Mesenchymal stem cell (in vitro differentiated cells and primary cell): ENCODE results near the gene NDUFV1.
"Not testable (repeated sequence)": the region's sequence is repeated elsewhere in the genome, so short reads cannot be mapped to it uniquely, and the experiment has no call there.

Source experiments
- DNase-seq: peaks from one replicate; pipeline ENCODE4 v3.0.0-alpha.2; 2013
- H2AFZ ChIP-seq: one replicate; pipeline ENCODE4 v1.6.1; 2013; ENCODE audit warnings: low read depth, mild to moderate bottlenecking, control low read depth, inconsistent platforms, low read length, moderate library complexity
- H2AK5ac ChIP-seq: 2 replicates; pipeline ENCODE4 v1.6.1; 2013; ENCODE audit warnings: low read length, moderate library complexity, mild to moderate bottlenecking, inconsistent platforms; ENCODE audit not compliant: severe bottlenecking
- H2BK120ac ChIP-seq: one replicate; pipeline ENCODE4 v1.6.1; 2013; ENCODE audit warnings: low read depth, mild to moderate bottlenecking, inconsistent platforms, low read length, moderate library complexity
- H2BK12ac ChIP-seq, 2 experiments: one replicate each; pipeline ENCODE4 v1.6.1; 2013; ENCODE audit warnings: inconsistent platforms in 2 of 2, low read length in 2 of 2, mild to moderate bottlenecking in 2 of 2, moderate library complexity in 2 of 2, control low read depth in 1 of 2
- H2BK15ac ChIP-seq: one replicate; pipeline ENCODE4 v1.6.1; 2013; ENCODE audit warnings: mild to moderate bottlenecking, low read depth, inconsistent platforms; ENCODE audit not compliant: poor library complexity, severe bottlenecking
- H2BK5ac ChIP-seq: 2 replicates; pipeline ENCODE4 v1.6.1; 2013; ENCODE audit warnings: low read depth, mild to moderate bottlenecking, low read length, control low read depth, inconsistent platforms; ENCODE audit not compliant: poor library complexity, severe bottlenecking
- H3K14ac ChIP-seq, 2 experiments: one replicate each; pipeline ENCODE4 v1.6.1; 2013; ENCODE audit warnings: inconsistent platforms in 2 of 2, low read length in 2 of 2, control low read depth in 1 of 2, mild to moderate bottlenecking in 1 of 2, moderate library complexity in 1 of 2
- H3K18ac ChIP-seq, 2 experiments: one replicate each; pipeline ENCODE4 v1.6.1; 2013; ENCODE audit warnings: inconsistent platforms in 2 of 2, low read length in 2 of 2, control low read depth in 1 of 2, low read depth in 1 of 2, mild to moderate bottlenecking in 1 of 2
- H3K23ac ChIP-seq, 2 experiments: one replicate each; pipeline ENCODE4 v1.6.1; 2013; ENCODE audit warnings: inconsistent platforms in 2 of 2, low read length in 2 of 2, mild to moderate bottlenecking in 2 of 2, moderate library complexity in 2 of 2, control low read depth in 1 of 2
- H3K27ac ChIP-seq: 2 replicates; pipeline ENCODE4 v1.5.1; 2013; ENCODE audit warnings: mild to moderate bottlenecking, moderate library complexity, low read length, control low read depth, inconsistent platforms; ENCODE audit not compliant: poor library complexity, severe bottlenecking
- H3K27me3 ChIP-seq, 2 experiments: 2 replicates each; pipeline versions ENCODE4 v1.6.1 to v1.7.0; 2013; ENCODE audit warnings: low read length in 2 of 2, mild to moderate bottlenecking in 2 of 2, moderate library complexity in 2 of 2, control low read depth in 1 of 2, inconsistent platforms in 1 of 2; ENCODE audit not compliant: control insufficient read depth in 1 of 2, insufficient read depth in 1 of 2
- H3K36me3 ChIP-seq, 2 experiments: 2 replicates each; pipeline versions ENCODE4 v1.6.1 to v1.7.0; 2013; ENCODE audit warnings: low read length in 2 of 2, control low read depth in 1 of 2, inconsistent platforms in 1 of 2, low read depth in 1 of 2, mild to moderate bottlenecking in 1 of 2; ENCODE audit not compliant: insufficient read depth in 2 of 2, control insufficient read depth in 1 of 2
- H3K4ac ChIP-seq, 2 experiments: one replicate each; pipeline ENCODE4 v1.6.1; 2013; ENCODE audit warnings: inconsistent platforms in 2 of 2, low read length in 2 of 2, mild to moderate bottlenecking in 2 of 2, moderate library complexity in 2 of 2, control low read depth in 1 of 2, low read depth in 1 of 2
- H3K4me1 ChIP-seq: 2 replicates; pipeline ENCODE4 v1.6.1; 2013; ENCODE audit warnings: low read depth, low read length, control low read depth; ENCODE audit not compliant: control insufficient read depth, insufficient read depth
- H3K4me2 ChIP-seq: 2 replicates; pipeline ENCODE4 v1.6.1; 2013; ENCODE audit warnings: low read length, mild to moderate bottlenecking, inconsistent platforms; ENCODE audit not compliant: poor library complexity, severe bottlenecking
- H3K4me3 ChIP-seq, 2 experiments: 2 replicates each; pipeline versions ENCODE4 v1.5.1 to v1.7.0; 2013; ENCODE audit warnings: low read length in 2 of 2, mild to moderate bottlenecking in 2 of 2, control low read depth in 1 of 2, low read depth in 1 of 2; ENCODE audit not compliant: insufficient read depth in 1 of 2
- H3K79me1 ChIP-seq: replicated peaks from 2 replicates; pipeline ENCODE4 v1.6.1; 2013; ENCODE audit warnings: mild to moderate bottlenecking, control low read depth, low read length, inconsistent platforms; ENCODE audit not compliant: poor library complexity, severe bottlenecking
- H3K9ac ChIP-seq: 2 replicates; pipeline ENCODE4 v1.7.0; 2013; ENCODE audit warnings: mild to moderate bottlenecking, low read length, moderate library complexity
- H3K9me3 ChIP-seq: 2 replicates; pipeline ENCODE4 v1.7.0; 2013; ENCODE audit warnings: mild to moderate bottlenecking, low read length; ENCODE audit not compliant: control insufficient read depth
- H4K8ac ChIP-seq: one replicate; pipeline ENCODE4 v1.6.1; 2013; ENCODE audit warnings: inconsistent platforms, mild to moderate bottlenecking, low read length, moderate library complexity
- H4K91ac ChIP-seq: one replicate; pipeline ENCODE4 v1.6.1; 2013; ENCODE audit warnings: mild to moderate bottlenecking, low read length, inconsistent platforms
- WGBS: methylation state at CpG from one replicate; pipeline ENCODE4 v1.1.7; 2013; ENCODE audit warnings: mixed read lengths; 5-methylcytosine and 5-hydroxymethylcytosine counted together

Gene NDUFV1

GRCh38 chr11:67634366-67635230 lies 27.9 kb downstream of the NDUFV1 start:
- Histone ChIP-seq H3K4me1 (peaks cover 9% of the 10 kb centered on the region), H3K9ac (no peak overlapping the region), H3K4me2 (no peak overlapping the region), H2BK15ac (no peak overlapping the region), H2BK120ac (no peak overlapping the region), H3K36me3 (no peaks in the 10 kb centered on the region), H4K91ac (no peak overlapping the region), H2BK12ac (no peak overlapping the region), H3K23ac (no peak overlapping the region), H3K4me3 (no peak overlapping the region), H2AFZ (no peak overlapping the region), H4K8ac (no peak overlapping the region), H3K27ac (no peak overlapping the region), H3K18ac (no peak overlapping the region), H2AK5ac (no peak overlapping the region), H3K9me3 (no peaks in the 10 kb centered on the region), H3K79me1 (no peaks in the 10 kb centered on the region), H3K4ac (no peak overlapping the region), H2BK5ac (no peak overlapping the region), H3K27me3 (peaks cover 10 to 34% of the 10 kb centered on the region in 2 experiments), H3K14ac (no peak overlapping the region)
- 84% methylated on average over 20 of the region's 20 CpGs for WGBS
- no peak for DNase-seq

GRCh38 chr11:67635231-67635521 lies 28.4 kb downstream of the NDUFV1 start:
- no peaks in the 10 kb centered on the region for H3K9me3 ChIP-seq
- H3K9ac ChIP-seq: no peak overlapping the region
- H3K23ac ChIP-seq: no peak overlapping the region
- peaks cover 12 to 40% of the 10 kb centered on the region in 2 experiments for H3K27me3 ChIP-seq
- no peak overlapping the region for H3K4ac ChIP-seq
- no peak overlapping the region for H2BK120ac ChIP-seq
- H2AK5ac ChIP-seq: no peak overlapping the region
- no peak overlapping the region for H2AFZ ChIP-seq
- DNase-seq: no peak
- H3K14ac ChIP-seq: no peak overlapping the region
- no peak overlapping the region for H3K18ac ChIP-seq
- H4K91ac ChIP-seq: no peak overlapping the region
- no peak overlapping the region for H2BK12ac ChIP-seq
- no peaks in the 10 kb centered on the region for H3K36me3 ChIP-seq
- H2BK5ac ChIP-seq: no peak overlapping the region
- no peaks in the 10 kb centered on the region for H3K79me1 ChIP-seq
- WGBS: 93% methylated on average over 4 of the region's 4 CpGs
- H3K4me1 ChIP-seq: peaks cover 9% of the 10 kb centered on the region
- no peak overlapping the region for H3K4me2 ChIP-seq
- no peak overlapping the region for H3K4me3 ChIP-seq
- H2BK15ac ChIP-seq: no peak overlapping the region
- no peak overlapping the region for H4K8ac ChIP-seq
- no peak overlapping the region for H3K27ac ChIP-seq

- H2BK5ac ChIP-seq: no peak overlapping the region
- H2AFZ ChIP-seq: no peak overlapping the region
- H3K27ac ChIP-seq: no peak overlapping the region
- H3K79me1 ChIP-seq: no peaks in the 10 kb centered on the region
- peaks cover 22 to 57% of the 10 kb centered on the region in 2 experiments for H3K27me3 ChIP-seq
- H4K91ac ChIP-seq: no peak overlapping the region
- no peak overlapping the region for H2AK5ac ChIP-seq
- H3K4me3 ChIP-seq: no peak overlapping the region
- H3K18ac ChIP-seq: no peak overlapping the region
- no peaks in the 10 kb centered on the region for H3K4me1 ChIP-seq
- 88% methylated on average over 6 of the region's 6 CpGs for WGBS
- H3K9ac ChIP-seq: no peak overlapping the region
- H3K14ac ChIP-seq: no peak overlapping the region
- no peak overlapping the region for H2BK12ac ChIP-seq
- H2BK15ac ChIP-seq: no peak overlapping the region
- no peak overlapping the region for H2BK120ac ChIP-seq
- no peaks in the 10 kb centered on the region for H3K9me3 ChIP-seq
- no peak overlapping the region for H3K4ac ChIP-seq
- no peaks in the 10 kb centered on the region for H3K36me3 ChIP-seq
- no peak overlapping the region for H3K4me2 ChIP-seq
- DNase-seq: no peak
- no peak overlapping the region for H4K8ac ChIP-seq
- no peak overlapping the region for H3K23ac ChIP-seq
Observed at GRCh38 chr11:67636962-67637361, 30.2 kb downstream of the NDUFV1 start.

GRCh38 chr11:67637441-67637840 lies 30.7 kb downstream of the NDUFV1 start:
- H3K27ac ChIP-seq, H3K4ac ChIP-seq, H3K4me2 ChIP-seq, H3K9ac ChIP-seq, H2BK15ac ChIP-seq, DNase-seq, H2BK5ac ChIP-seq, H4K91ac ChIP-seq, H3K18ac ChIP-seq, H2AFZ ChIP-seq, H4K8ac ChIP-seq, H3K4me3 ChIP-seq, H2AK5ac ChIP-seq, H2BK120ac ChIP-seq, H2BK12ac ChIP-seq, H3K79me1 ChIP-seq, H3K4me1 ChIP-seq, H3K36me3 ChIP-seq, H3K23ac ChIP-seq, H3K14ac ChIP-seq, H3K9me3 ChIP-seq: not testable (repeated sequence)
- peaks cover 22 to 61% of the 10 kb centered on the region in 2 experiments for H3K27me3 ChIP-seq
- WGBS: 93% methylated on average over 3 of the region's 3 CpGs
